Esophagus squamous epithelium (tissue), 4 donors: ENCODE measurements around the gene FUCA2.

Source experiments
- POLR2A ChIP-seq, 4 donors: fragments of 450-650 bp; IDR thresholded peaks; one replicate each; pipeline ENCODE4 v1.6.1; 2017; ENCODE audit warnings: antibody characterized with exemption in 4 of 4, mild to moderate bottlenecking in 4 of 4, moderate library complexity in 3 of 4
- TF ChIP-seq, protein P1 (sequence below), 6 experiments: fragments of 450-650 bp in 4 of 6; fragments of 200-600 bp in 2 of 6; sonication (generic) in 2 of 6; IDR thresholded peaks; one replicate each; pipeline ENCODE4 v1.5.1; 2016 to 2019; ENCODE audit warnings: antibody characterized with exemption in 6 of 6, mild to moderate bottlenecking in 4 of 6, moderate library complexity in 4 of 6

DNA sequence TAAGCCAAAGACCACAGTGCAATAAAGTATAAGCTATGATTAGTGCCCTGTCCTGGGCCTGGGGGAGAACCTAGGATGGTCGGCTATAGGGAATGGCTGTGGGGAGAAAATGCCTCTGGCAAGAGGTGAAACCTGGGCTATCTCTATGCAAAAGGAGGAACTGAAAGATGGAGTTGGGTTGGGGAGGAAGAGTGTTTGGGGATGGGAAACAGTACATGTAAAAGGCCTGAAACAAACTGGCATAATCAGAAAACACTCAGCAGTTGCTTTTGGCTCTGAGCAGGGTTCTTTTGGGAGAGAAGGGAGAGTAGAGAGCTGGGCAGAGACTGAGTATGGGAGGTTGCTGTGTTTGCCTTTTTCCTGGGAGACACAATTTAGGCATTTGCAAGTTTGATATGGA lies 31.9 kb upstream of the FUCA2 start:
- TF ChIP-seq, protein P1, sequence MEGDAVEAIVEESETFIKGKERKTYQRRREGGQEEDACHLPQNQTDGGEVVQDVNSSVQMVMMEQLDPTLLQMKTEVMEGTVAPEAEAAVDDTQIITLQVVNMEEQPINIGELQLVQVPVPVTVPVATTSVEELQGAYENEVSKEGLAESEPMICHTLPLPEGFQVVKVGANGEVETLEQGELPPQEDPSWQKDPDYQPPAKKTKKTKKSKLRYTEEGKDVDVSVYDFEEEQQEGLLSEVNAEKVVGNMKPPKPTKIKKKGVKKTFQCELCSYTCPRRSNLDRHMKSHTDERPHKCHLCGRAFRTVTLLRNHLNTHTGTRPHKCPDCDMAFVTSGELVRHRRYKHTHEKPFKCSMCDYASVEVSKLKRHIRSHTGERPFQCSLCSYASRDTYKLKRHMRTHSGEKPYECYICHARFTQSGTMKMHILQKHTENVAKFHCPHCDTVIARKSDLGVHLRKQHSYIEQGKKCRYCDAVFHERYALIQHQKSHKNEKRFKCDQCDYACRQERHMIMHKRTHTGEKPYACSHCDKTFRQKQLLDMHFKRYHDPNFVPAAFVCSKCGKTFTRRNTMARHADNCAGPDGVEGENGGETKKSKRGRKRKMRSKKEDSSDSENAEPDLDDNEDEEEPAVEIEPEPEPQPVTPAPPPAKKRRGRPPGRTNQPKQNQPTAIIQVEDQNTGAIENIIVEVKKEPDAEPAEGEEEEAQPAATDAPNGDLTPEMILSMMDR (IDR thresholded peaks at IDR 0.05) = no peak
- no peak for TF ChIP-seq POLR2A (IDR thresholded peaks at IDR 0.05)
